PC-9 (cell line): ENCODE results near the gene SSR4. TPM values are rescaled to one million over a fixed set of nuclear protein-coding genes. Genes with fewer than 3 reads are reported as not detected.

Experiments
- BruUV-seq: library from RNA; stranded (reverse); fragments of 400-500 nt; replicated peaks from 2 replicates; lab custom pipeline; 2021; lab: Mats Ljungman, UMichigan
- CTCF ChIA-PET: fragments of 300-600 bp; sonication (Branson Sonifier 250); formaldehyde crosslinking; loops from one replicate; lab custom pipeline; 2022; ENCODE audit warnings: antibody characterized with exemption; lab: Charles Lee
- POLR2A ChIA-PET: fragments of 300-600 bp; sonication (Branson Sonifier 250); formaldehyde crosslinking; loops from one replicate; lab custom pipeline; 2022; ENCODE audit warnings: antibody characterized with exemption; ENCODE audit not compliant: unreplicated experiment; lab: Charles Lee
- DNase-seq, 2 experiments: peaks; one replicate each; pipeline versions ENCODE4 v3.0.0 to v3.0.0-alpha.2; 2015 to 2022; ENCODE audit warnings: mixed read lengths in 1 of 2
- H2AFZ ChIP-seq: fragments of 200-600 bp; sonication (generic); 2 replicates; pipeline ENCODE4 v1.8.1; 2017; ENCODE audit warnings: antibody characterized with exemption
- H3F3A ChIP-seq: fragments of 200-600 bp; sonication (generic); 2 replicates; pipeline ENCODE4 v1.8.1; 2017; ENCODE audit warnings: antibody characterized with exemption, mild to moderate bottlenecking, low read depth; ENCODE audit not compliant: insufficient read depth
- H3K27ac ChIP-seq: fragments of 200-600 bp; sonication (generic); 2 replicates; pipeline ENCODE4 v1.6.1; 2016; ENCODE audit warnings: mixed run types
- H3K27me3 ChIP-seq: fragments of 200-600 bp; sonication (generic); 2 replicates; pipeline ENCODE4 v1.6.1; 2016; ENCODE audit warnings: low read depth, mixed run types; ENCODE audit not compliant: insufficient read depth
- H3K36me3 ChIP-seq: fragments of 200-600 bp; sonication (generic); 2 replicates; pipeline ENCODE4 v1.6.1; 2016; ENCODE audit warnings: low read depth, mixed run types
- H3K4me1 ChIP-seq: fragments of 200-600 bp; sonication (generic); replicated peaks from 2 replicates; pipeline ENCODE4 v1.6.1; 2016; ENCODE audit warnings: mixed run types; ENCODE audit not compliant: insufficient read depth
- H3K4me2 ChIP-seq: fragments of 200-600 bp; sonication (generic); 2 replicates; pipeline ENCODE4 v1.6.1; 2017; ENCODE audit warnings: mixed run types
- H3K4me3 ChIP-seq: fragments of 200-600 bp; sonication (generic); 2 replicates; pipeline ENCODE4 v1.6.1; 2016; ENCODE audit warnings: mixed run types
- H3K79me2 ChIP-seq: fragments of 200-600 bp; sonication (generic); 2 replicates; pipeline ENCODE4 v1.6.1; 2017; ENCODE audit warnings: low read depth, mixed run types
- H3K9me2 ChIP-seq: fragments of 200-600 bp; sonication (generic); 2 replicates; pipeline ENCODE4 v1.8.1; 2017; ENCODE audit warnings: mild to moderate bottlenecking; ENCODE audit not compliant: insufficient read depth
- H3K9me3 ChIP-seq: fragments of 200-600 bp; sonication (generic); 2 replicates; pipeline ENCODE4 v1.8.1; 2016; ENCODE audit warnings: low read depth; ENCODE audit not compliant: insufficient read depth
- H4K20me1 ChIP-seq: fragments of 200-600 bp; sonication (generic); 2 replicates; pipeline ENCODE4 v1.8.1; 2017; ENCODE audit not compliant: insufficient read depth
- EZH2 ChIP-seq: fragments of 200-600 bp; sonication (generic); IDR thresholded peaks from 2 replicates; pipeline ENCODE4 v1.8.0; 2017; ENCODE audit warnings: antibody characterized with exemption, low read depth
- intact Hi-C: fragments of 100-400 bp; cut with micrococcal nuclease; formaldehyde crosslinking; loops from one replicate; pipeline ENCODE4 v1.10.0; 2022; ENCODE audit not compliant: unreplicated experiment
- total RNA-seq: library from RNA; stranded (reverse); gene quantifications from 2 replicates; pipeline ENCODE4 v1.2.3, GENCODE V29; 2021
- TF ChIP-seq, protein P1 (sequence below): fragments of 200-600 bp; sonication (generic); conservative IDR thresholded peaks from 2 replicates; pipeline ENCODE4 v1.6.1; 2017; ENCODE audit warnings: mixed run types, antibody characterized with exemption, mild to moderate bottlenecking, moderate library complexity

SSR4 gene
- total RNA-seq, 1 experiment from 2014 or later: 223 TPM

DNA sequence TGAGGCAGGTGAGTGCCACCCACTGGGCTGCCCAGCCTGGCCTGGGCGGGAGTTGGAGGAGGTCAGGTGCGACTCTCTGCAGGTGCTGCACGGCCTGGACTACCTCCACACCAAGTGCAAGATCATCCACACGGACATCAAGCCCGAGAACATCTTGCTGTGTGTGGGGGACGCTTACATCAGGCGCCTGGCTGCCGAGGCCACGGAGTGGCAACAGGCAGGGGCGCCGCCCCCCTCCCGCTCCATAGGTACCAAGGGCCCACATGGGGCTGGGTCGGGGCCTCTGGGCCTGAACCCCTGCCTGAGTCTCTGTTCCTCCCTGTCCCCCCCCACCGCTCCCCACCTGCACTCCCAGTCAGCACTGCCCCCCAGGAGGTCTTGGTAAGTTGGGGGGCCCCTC lies 11.6 kb upstream of the SSR4 start:
- TF ChIP-seq EZH2: no peak
- TF ChIP-seq, protein P1, sequence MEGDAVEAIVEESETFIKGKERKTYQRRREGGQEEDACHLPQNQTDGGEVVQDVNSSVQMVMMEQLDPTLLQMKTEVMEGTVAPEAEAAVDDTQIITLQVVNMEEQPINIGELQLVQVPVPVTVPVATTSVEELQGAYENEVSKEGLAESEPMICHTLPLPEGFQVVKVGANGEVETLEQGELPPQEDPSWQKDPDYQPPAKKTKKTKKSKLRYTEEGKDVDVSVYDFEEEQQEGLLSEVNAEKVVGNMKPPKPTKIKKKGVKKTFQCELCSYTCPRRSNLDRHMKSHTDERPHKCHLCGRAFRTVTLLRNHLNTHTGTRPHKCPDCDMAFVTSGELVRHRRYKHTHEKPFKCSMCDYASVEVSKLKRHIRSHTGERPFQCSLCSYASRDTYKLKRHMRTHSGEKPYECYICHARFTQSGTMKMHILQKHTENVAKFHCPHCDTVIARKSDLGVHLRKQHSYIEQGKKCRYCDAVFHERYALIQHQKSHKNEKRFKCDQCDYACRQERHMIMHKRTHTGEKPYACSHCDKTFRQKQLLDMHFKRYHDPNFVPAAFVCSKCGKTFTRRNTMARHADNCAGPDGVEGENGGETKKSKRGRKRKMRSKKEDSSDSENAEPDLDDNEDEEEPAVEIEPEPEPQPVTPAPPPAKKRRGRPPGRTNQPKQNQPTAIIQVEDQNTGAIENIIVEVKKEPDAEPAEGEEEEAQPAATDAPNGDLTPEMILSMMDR: no peak
- BruUV-seq: no TSS peak
- H3K36me3 ChIP-seq: no peaks in the 10 kb centered on the region
- H3K79me2 ChIP-seq: no peaks in the 10 kb centered on the region
- no peaks in the 10 kb centered on the region for H3K9me2 ChIP-seq
- no peaks in the 10 kb centered on the region for H3K4me1 ChIP-seq
- no peak overlapping the region for H2AFZ ChIP-seq
- no peaks in the 10 kb centered on the region for H3F3A ChIP-seq
- H4K20me1 ChIP-seq: no peaks in the 10 kb centered on the region
- H3K9me3 ChIP-seq: no peaks in the 10 kb centered on the region
- POLR2A ChIA-PET: no interaction called here
- CTCF ChIA-PET: interaction anchor here (0.5 kb wide), 1 partner anchor 227 kb away, joined by 26 read pairs; no protein-coding TSS in a partner anchor
- no peak for DNase-seq
- intact Hi-C loops: no loop called here
- H3K4me2 ChIP-seq: no peak overlapping the region
- no peaks in the 10 kb centered on the region for H3K27me3 ChIP-seq
- no peak overlapping the region for H3K27ac ChIP-seq
- H3K4me3 ChIP-seq: no peak overlapping the region

DNA sequence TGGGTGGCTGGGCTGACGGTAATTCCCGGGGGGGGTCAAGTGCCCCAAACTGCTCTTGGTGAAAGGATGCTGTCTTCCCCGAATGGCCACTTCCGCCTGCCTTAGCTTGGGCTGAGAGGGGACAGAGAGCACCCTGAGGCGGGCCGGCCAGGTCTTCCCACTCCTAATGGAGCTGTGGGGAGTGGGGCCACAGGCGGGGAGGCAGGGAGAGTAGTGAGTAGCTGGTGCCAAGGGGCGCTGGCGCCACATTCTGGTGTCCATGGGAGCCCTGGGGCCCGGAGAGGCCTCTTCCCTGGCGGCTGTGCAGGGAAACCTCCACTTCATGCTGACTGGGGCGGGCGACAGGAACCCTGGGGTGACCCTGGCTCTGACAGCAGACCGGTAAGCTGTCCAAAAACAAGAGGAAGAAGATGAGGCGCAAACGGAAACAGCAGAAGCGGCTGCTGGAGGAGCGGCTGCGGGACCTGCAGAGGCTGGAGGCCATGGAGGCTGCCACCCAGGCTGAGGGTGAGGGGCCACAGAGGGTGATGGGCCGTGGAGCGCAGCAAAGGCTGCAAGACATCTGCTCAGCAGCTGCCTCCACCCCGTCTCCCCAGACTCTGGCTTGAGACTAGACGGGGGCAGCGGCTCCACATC lies 11.0 kb upstream of the SSR4 start:
- CTCF ChIA-PET: no interaction called here
- no peak for TF ChIP-seq EZH2
- TF ChIP-seq, protein P1: no peak
- intact Hi-C loops: no loop called here
- DNase-seq: no peak
- BruUV-seq: no TSS peak
- no peaks in the 10 kb centered on the region for H3K4me1 ChIP-seq
- H3K9me3 ChIP-seq: no peaks in the 10 kb centered on the region
- no peak overlapping the region for H3K4me2 ChIP-seq
- no peaks in the 10 kb centered on the region for H3K9me2 ChIP-seq
- no peaks in the 10 kb centered on the region for H3K27me3 ChIP-seq
- H3K79me2 ChIP-seq: no peaks in the 10 kb centered on the region
- H3K27ac ChIP-seq: no peak overlapping the region
- no peak overlapping the region for H3K4me3 ChIP-seq
- POLR2A ChIA-PET: no interaction called here
- no peak overlapping the region for H2AFZ ChIP-seq
- no peaks in the 10 kb centered on the region for H4K20me1 ChIP-seq
- H3F3A ChIP-seq: no peaks in the 10 kb centered on the region
- H3K36me3 ChIP-seq: no peaks in the 10 kb centered on the region

DNA sequence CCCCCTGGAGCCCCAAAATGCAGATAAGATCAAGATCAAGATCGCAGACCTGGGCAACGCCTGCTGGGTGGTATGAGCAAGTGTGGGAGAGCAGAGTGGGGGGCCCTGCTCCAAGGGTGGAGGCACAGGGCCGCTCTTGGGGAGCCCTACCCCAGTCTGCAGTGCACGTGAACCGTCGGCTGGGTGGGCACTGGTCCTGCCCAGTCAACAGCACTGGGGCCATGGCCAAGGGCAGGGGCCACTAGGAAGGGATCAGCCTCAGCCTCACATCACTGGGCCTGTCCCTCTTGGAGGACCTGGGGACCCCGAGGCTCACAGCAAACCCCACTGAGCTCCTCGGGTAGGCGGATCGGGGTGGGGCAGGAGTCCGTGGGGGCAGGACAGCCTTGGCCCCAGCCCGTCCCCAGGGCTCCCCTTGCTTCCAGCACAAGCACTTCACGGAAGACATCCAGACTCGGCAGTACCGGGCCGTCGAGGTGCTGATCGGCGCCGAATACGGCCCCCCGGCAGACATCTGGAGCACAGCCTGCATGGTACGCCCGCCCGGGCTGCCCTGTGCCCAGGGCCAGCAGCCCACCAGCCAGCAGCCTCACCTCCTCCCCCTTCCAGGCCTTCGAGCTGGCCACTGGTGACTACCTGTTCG lies 10.0 kb upstream of the SSR4 start:
- no peaks in the 10 kb centered on the region for H3K9me3 ChIP-seq
- H3K4me1 ChIP-seq: no peaks in the 10 kb centered on the region
- H3K9me2 ChIP-seq: no peaks in the 10 kb centered on the region
- no peaks in the 10 kb centered on the region for H4K20me1 ChIP-seq
- H3K4me2 ChIP-seq: no peak overlapping the region
- ChIA-PET POLR2A (no interaction called here), CTCF (no interaction called here)
- H3K27me3 ChIP-seq: no peaks in the 10 kb centered on the region
- H3F3A ChIP-seq: no peaks in the 10 kb centered on the region
- TF ChIP-seq, protein P1: no peak
- TF ChIP-seq EZH2: no peak
- no peak for DNase-seq
- H3K27ac ChIP-seq: no peak overlapping the region
- H3K36me3 ChIP-seq: no peaks in the 10 kb centered on the region
- no peak overlapping the region for H3K4me3 ChIP-seq
- H2AFZ ChIP-seq: no peak overlapping the region
- no peaks in the 10 kb centered on the region for H3K79me2 ChIP-seq
- no TSS peak for BruUV-seq
- intact Hi-C loops: no loop called here
